Neural progenitor cell (in vitro differentiated cells): ENCODE data around the gene OR8D1.

Experiments
- EZH2 ChIP-seq: fragments of 200-600 bp; sonication (generic); IDR thresholded peaks from 2 replicates; pipeline ENCODE4 v1.6.1; 2017; ENCODE audit warnings: antibody characterized with exemption, mild to moderate bottlenecking, moderate library complexity
- TF ChIP-seq, protein P1 (sequence below): fragments of 200-600 bp; sonication (generic); IDR thresholded peaks from 2 replicates; pipeline ENCODE4 v1.5.1; 2017; ENCODE audit warnings: antibody characterized with exemption, mild to moderate bottlenecking

DNA sequence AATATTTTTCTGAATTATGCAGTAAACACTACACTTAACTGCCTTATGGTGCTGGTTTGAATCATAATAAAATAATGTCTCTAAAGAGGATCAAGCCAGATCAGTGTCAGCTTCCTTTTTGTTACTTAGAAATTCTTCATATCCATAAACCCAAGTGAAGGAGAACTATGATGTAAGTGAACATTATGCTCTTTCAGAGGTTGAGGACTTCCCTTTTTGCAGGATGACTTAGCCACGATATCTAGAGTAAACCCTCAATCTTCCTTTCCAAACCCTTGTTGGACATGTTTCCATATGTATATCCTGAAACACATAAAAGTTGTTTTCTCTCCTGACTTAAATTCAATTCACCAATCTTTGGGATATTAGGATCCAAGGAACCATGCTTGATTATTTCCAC lies 19.1 kb downstream of the OR8D1 start:
- TF ChIP-seq, protein P1, sequence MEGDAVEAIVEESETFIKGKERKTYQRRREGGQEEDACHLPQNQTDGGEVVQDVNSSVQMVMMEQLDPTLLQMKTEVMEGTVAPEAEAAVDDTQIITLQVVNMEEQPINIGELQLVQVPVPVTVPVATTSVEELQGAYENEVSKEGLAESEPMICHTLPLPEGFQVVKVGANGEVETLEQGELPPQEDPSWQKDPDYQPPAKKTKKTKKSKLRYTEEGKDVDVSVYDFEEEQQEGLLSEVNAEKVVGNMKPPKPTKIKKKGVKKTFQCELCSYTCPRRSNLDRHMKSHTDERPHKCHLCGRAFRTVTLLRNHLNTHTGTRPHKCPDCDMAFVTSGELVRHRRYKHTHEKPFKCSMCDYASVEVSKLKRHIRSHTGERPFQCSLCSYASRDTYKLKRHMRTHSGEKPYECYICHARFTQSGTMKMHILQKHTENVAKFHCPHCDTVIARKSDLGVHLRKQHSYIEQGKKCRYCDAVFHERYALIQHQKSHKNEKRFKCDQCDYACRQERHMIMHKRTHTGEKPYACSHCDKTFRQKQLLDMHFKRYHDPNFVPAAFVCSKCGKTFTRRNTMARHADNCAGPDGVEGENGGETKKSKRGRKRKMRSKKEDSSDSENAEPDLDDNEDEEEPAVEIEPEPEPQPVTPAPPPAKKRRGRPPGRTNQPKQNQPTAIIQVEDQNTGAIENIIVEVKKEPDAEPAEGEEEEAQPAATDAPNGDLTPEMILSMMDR, result no peak
- TF ChIP-seq EZH2, result no peak
